Lower leg skin (tissue), 4 donors: ENCODE measurements around the gene RNF144A. TPM values are rescaled to one million over a fixed set of nuclear protein-coding genes. Genes with fewer than 3 reads are reported as not detected.

Experiments
- DNase-seq, 2 donors: peaks; one replicate each; pipeline ENCODE4 v3.0.0-alpha.2; 2019; ENCODE audit warnings: low spot score in 2 of 2
- H3K4me3 ChIP-seq: fragments of 200-600 bp; sonication (generic); 2 replicates; pipeline ENCODE4 v1.5.1; 2017; ENCODE audit warnings: mild to moderate bottlenecking, low read depth; ENCODE audit not compliant: poor library complexity, severe bottlenecking
- POLR2A ChIP-seq, 2 donors: fragments of 450-650 bp; IDR thresholded peaks; one replicate each; pipeline ENCODE4 v1.6.1; 2016 to 2017; ENCODE audit warnings: antibody characterized with exemption in 2 of 2, mild to moderate bottlenecking in 1 of 2, moderate library complexity in 1 of 2
- WGBS, 2 donors: methylation state at CpG; one replicate each; pipeline ENCODE4 v1.1.5; 2018; 5-methylcytosine and 5-hydroxymethylcytosine counted together
- intact Hi-C: fragments of 100-400 bp; cut with DNase I; formaldehyde crosslinking; loops from one replicate; pipeline ENCODE4 v1.15.0; 2023; ENCODE audit warnings: low total_unique reads
- total RNA-seq, 4 donors: library from RNA; depleted of rRNA; stranded (reverse); fragments of >200 nt; gene quantifications; one replicate each; pipeline ENCODE4 v1.1.0, GENCODE V29; 2016
- TF ChIP-seq, protein P1 (sequence below), 3 donors: fragments of 450-650 bp; IDR thresholded peaks; one replicate each; pipeline ENCODE4 v1.5.1; 2016; ENCODE audit warnings: antibody characterized with exemption in 3 of 3, mild to moderate bottlenecking in 3 of 3, moderate library complexity in 2 of 3

The RNF144A gene
- total RNA-seq, 4 donors from 2014 or later: 5.2 to 10.9 (median 7.6) TPM

GRCh38 chr2:7052404-7052803 is 135.2 kb downstream of the RNF144A start:
- intact Hi-C loops: no loop called here
- DNase-seq: peak in 1 of 2 donors; percentile 43
- WGBS, 2 donors: 65 to 81% methylated on average over 3 of the region's 3 CpGs
- no peak overlapping the region for H3K4me3 ChIP-seq
- TF ChIP-seq, protein P1, sequence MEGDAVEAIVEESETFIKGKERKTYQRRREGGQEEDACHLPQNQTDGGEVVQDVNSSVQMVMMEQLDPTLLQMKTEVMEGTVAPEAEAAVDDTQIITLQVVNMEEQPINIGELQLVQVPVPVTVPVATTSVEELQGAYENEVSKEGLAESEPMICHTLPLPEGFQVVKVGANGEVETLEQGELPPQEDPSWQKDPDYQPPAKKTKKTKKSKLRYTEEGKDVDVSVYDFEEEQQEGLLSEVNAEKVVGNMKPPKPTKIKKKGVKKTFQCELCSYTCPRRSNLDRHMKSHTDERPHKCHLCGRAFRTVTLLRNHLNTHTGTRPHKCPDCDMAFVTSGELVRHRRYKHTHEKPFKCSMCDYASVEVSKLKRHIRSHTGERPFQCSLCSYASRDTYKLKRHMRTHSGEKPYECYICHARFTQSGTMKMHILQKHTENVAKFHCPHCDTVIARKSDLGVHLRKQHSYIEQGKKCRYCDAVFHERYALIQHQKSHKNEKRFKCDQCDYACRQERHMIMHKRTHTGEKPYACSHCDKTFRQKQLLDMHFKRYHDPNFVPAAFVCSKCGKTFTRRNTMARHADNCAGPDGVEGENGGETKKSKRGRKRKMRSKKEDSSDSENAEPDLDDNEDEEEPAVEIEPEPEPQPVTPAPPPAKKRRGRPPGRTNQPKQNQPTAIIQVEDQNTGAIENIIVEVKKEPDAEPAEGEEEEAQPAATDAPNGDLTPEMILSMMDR (IDR thresholded peaks at IDR 0.05): no peak
- no peak for TF ChIP-seq POLR2A (IDR thresholded peaks at IDR 0.05)

DNA sequence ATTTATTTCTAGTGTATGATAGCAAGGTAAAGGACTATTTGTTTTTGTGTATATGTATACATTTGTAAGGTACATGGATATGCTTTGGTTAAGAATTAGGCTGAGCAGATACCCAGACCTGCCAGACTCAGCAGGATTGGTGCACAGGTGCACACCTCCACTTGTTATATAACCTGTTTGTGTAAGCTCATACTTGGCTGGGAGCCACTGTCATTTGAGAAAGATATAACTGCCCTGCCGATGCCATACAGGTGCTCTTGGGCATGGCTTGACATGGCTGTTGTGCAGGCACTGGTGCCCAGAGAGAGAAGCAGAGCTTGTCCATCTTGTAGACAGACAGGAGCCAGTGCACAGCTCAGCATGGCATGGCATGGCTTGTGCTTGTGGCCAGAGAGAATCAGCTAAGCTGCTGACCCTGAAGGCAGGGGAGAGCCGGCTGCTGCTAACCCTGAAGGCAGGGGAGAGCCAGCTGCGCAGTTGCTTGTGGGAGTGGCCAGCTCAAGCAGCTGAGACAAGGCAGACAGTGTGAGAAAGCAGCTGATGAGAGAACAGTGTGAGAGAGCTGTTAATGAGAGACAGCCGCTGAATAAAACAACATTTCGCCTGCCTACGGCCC is 136.5 kb downstream of the RNF144A start:
- H3K4me3 ChIP-seq: no peak overlapping the region
- no peak for TF ChIP-seq POLR2A (IDR thresholded peaks at IDR 0.05)
- TF ChIP-seq, protein P1 (IDR thresholded peaks at IDR 0.05): no peak
- intact Hi-C loops: no loop called here
- DNase-seq: peak in 1 of 2 donors; percentile 76
- WGBS, 2 donors: 56 to 65% methylated on average over 6 of the region's 6 CpGs

DNA sequence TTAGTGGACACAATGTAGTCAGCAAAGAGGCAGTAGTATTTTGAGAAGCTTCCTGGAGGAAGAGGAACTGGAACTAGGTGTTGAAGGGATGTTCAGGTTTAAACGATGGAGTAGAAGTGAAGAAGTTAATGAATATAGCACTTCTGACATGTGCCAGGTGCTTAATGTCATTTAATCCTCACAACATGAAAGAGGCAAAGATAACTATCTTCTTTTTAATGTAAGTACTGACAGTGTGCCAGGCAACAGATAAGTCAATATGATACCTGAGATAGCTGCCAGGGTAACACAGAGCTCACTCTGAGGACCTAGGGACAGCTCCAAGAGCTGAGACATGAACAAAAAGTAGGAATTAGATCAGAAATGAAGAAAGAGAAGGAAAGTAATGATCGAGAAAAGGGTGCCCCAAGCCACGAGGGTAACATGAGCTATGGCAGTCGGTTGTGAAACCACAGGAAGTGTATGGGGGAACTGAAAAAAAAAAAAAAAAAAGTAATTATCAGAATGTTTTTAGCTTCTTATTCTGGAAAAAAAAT is 140.7 kb downstream of the RNF144A start:
- intact Hi-C loops: no loop called here
- 30 to 49% methylated on average over 4 of the region's 4 CpGs for WGBS, 2 donors
- no peak overlapping the region for H3K4me3 ChIP-seq
- peak in 1 of 2 donors; percentile 45 for DNase-seq
- TF ChIP-seq POLR2A (IDR thresholded peaks at IDR 0.05): no peak
- TF ChIP-seq, protein P1 (IDR thresholded peaks at IDR 0.05): no peak

- H3K4me3 ChIP-seq: no peak overlapping the region
- DNase-seq: no peak
- intact Hi-C loops: no loop called here
- TF ChIP-seq, protein P1 (IDR thresholded peaks at IDR 0.05): no peak
- TF ChIP-seq POLR2A (IDR thresholded peaks at IDR 0.05): no peak
- WGBS, 2 donors: 19 to 40% methylated on average over 2 of the region's 2 CpGs
Observed at GRCh38 chr2:7060156-7060555, 142.9 kb downstream of the RNF144A start.

GRCh38 chr2:7060631-7061449 is 143.6 kb downstream of the RNF144A start:
- WGBS, 2 donors: 69 to 70% methylated on average over 8 of the region's 8 CpGs
- no peak overlapping the region for H3K4me3 ChIP-seq
- TF ChIP-seq, protein P1 (IDR thresholded peaks at IDR 0.05): no peak
- TF ChIP-seq POLR2A (IDR thresholded peaks at IDR 0.05): no peak
- intact Hi-C loops: no loop called here
- DNase-seq: peak in 1 of 2 donors; percentile 70
